ENCODE measurements around the gene SPESP1. TPM values are rescaled to one million over a fixed set of nuclear protein-coding genes. Genes with fewer than 3 reads are reported as not detected.
"Not testable (repeated sequence)": the region's sequence is repeated elsewhere in the genome, so short reads cannot be mapped to it uniquely, and the experiment has no call there.

Gene SPESP1
- total RNA-seq, 2 experiments from 2014 or later, result 0.47 to 0.81 TPM

- Mint-ChIP-seq H3K27me3 (ENCODE audit: low read depth) (peaks cover 42% of the 10 kb centered on the region), H3K4me3 (no peak overlapping the region), H3K36me3 (ENCODE audit: low read depth) (peaks cover 2% of the 10 kb centered on the region), H3K27ac (no peak overlapping the region), H3K4me1 (ENCODE audit: low read depth) (no peaks in the 10 kb centered on the region), H3K9me3 (peaks cover 23% of the 10 kb centered on the region)
- CTCF ChIA-PET, result no interaction called here
- no peak for DNase-seq
- intact Hi-C loops (cut with micrococcal nuclease), result no loop called here
These were observed 37.6 kb downstream of the SPESP1 start for GRCh38 chr15:68967948-68968347.

- peaks cover 23% of the 10 kb centered on the region for H3K9me3 Mint-ChIP-seq
- H3K4me3 Mint-ChIP-seq, result no peak overlapping the region
- no peaks in the 10 kb centered on the region for H3K4me1 Mint-ChIP-seq (ENCODE audit: low read depth)
- peaks cover 40% of the 10 kb centered on the region for H3K27me3 Mint-ChIP-seq (ENCODE audit: low read depth)
- CTCF ChIA-PET, result no interaction called here
- intact Hi-C loops (cut with micrococcal nuclease), result no loop called here
- peaks cover 2% of the 10 kb centered on the region for H3K36me3 Mint-ChIP-seq (ENCODE audit: low read depth)
- no peak for DNase-seq
- no peak overlapping the region for H3K27ac Mint-ChIP-seq
These were observed 39.0 kb downstream of the SPESP1 start for GRCh38 chr15:68969298-68969697.

GRCh38 chr15:68972201-68973065, 42.1 kb downstream of the SPESP1 start:
- no peak overlapping the region for H3K27ac Mint-ChIP-seq
- no peak for DNase-seq
- H3K9me3 Mint-ChIP-seq, result peaks cover 17% of the 10 kb centered on the region
- intact Hi-C loops (cut with micrococcal nuclease), result no loop called here
- CTCF ChIA-PET, result interaction anchor here (0.6 kb wide), 1 partner anchor 96 kb away, joined by 4 read pairs; no protein-coding TSS in a partner anchor
- H3K4me3 Mint-ChIP-seq, result no peak overlapping the region
- H3K36me3 Mint-ChIP-seq (ENCODE audit: low read depth), result peaks cover 2% of the 10 kb centered on the region
- H3K4me1 Mint-ChIP-seq (ENCODE audit: low read depth), result no peaks in the 10 kb centered on the region
- peaks cover 36% of the 10 kb centered on the region for H3K27me3 Mint-ChIP-seq (ENCODE audit: low read depth)

GRCh38 chr15:68975651-68976160, 45.4 kb downstream of the SPESP1 start:
- H3K27me3 Mint-ChIP-seq (ENCODE audit: low read depth), result peaks cover 28% of the 10 kb centered on the region
- DNase-seq; H3K9me3 Mint-ChIP-seq; H3K4me3 Mint-ChIP-seq; H3K27ac Mint-ChIP-seq; H3K4me1 Mint-ChIP-seq (ENCODE audit: low read depth); intact Hi-C loops (cut with micrococcal nuclease); H3K36me3 Mint-ChIP-seq (ENCODE audit: low read depth); CTCF ChIA-PET: not testable (repeated sequence)

GRCh38 chr15:68977426-68977825, 47.1 kb downstream of the SPESP1 start:
- H3K4me1 Mint-ChIP-seq (ENCODE audit: low read depth); H3K36me3 Mint-ChIP-seq (ENCODE audit: low read depth); intact Hi-C loops (cut with micrococcal nuclease); H3K9me3 Mint-ChIP-seq; DNase-seq; CTCF ChIA-PET; H3K4me3 Mint-ChIP-seq; H3K27ac Mint-ChIP-seq: not testable (repeated sequence)
- peaks cover 22% of the 10 kb centered on the region for H3K27me3 Mint-ChIP-seq (ENCODE audit: low read depth)

GRCh38 chr15:68979006-68979405, 48.7 kb downstream of the SPESP1 start:
- H3K4me1 Mint-ChIP-seq (ENCODE audit: low read depth), result no peaks in the 10 kb centered on the region
- H3K4me3 Mint-ChIP-seq, result no peak overlapping the region
- H3K27me3 Mint-ChIP-seq (ENCODE audit: low read depth), result peaks cover 15% of the 10 kb centered on the region
- CTCF ChIA-PET, result no interaction called here
- intact Hi-C loops (cut with micrococcal nuclease), result no loop called here
- H3K36me3 Mint-ChIP-seq (ENCODE audit: low read depth), result no peaks in the 10 kb centered on the region
- H3K9me3 Mint-ChIP-seq, result peaks cover 3% of the 10 kb centered on the region
- DNase-seq, result no peak
- no peak overlapping the region for H3K27ac Mint-ChIP-seq

GRCh38 chr15:68979816-68980215, 49.5 kb downstream of the SPESP1 start:
- H3K36me3 Mint-ChIP-seq (ENCODE audit: low read depth), result no peaks in the 10 kb centered on the region
- DNase-seq, result no peak
- H3K27ac Mint-ChIP-seq, result no peak overlapping the region
- CTCF ChIA-PET, result interaction anchor here (0.6 kb wide), 1 partner anchor 243 kb away, joined by 3 read pairs; no protein-coding TSS in a partner anchor
- intact Hi-C loops (cut with micrococcal nuclease), result no loop called here
- peaks cover 10% of the 10 kb centered on the region for H3K27me3 Mint-ChIP-seq (ENCODE audit: low read depth)
- peaks cover 3% of the 10 kb centered on the region for H3K9me3 Mint-ChIP-seq
- H3K4me3 Mint-ChIP-seq, result no peak overlapping the region
- no peaks in the 10 kb centered on the region for H3K4me1 Mint-ChIP-seq (ENCODE audit: low read depth)

GRCh38 chr15:68980786-68981185, 50.5 kb downstream of the SPESP1 start:
- no peaks in the 10 kb centered on the region for H3K4me1 Mint-ChIP-seq (ENCODE audit: low read depth)
- H3K36me3 Mint-ChIP-seq (ENCODE audit: low read depth), result no peaks in the 10 kb centered on the region
- no peak overlapping the region for H3K27ac Mint-ChIP-seq
- H3K9me3 Mint-ChIP-seq, result peaks cover 3% of the 10 kb centered on the region
- peaks cover 5% of the 10 kb centered on the region for H3K27me3 Mint-ChIP-seq (ENCODE audit: low read depth)
- CTCF ChIA-PET, result no interaction called here
- DNase-seq, result no peak
- H3K4me3 Mint-ChIP-seq, result no peak overlapping the region
- intact Hi-C loops (cut with micrococcal nuclease), result no loop called here

GRCh38 chr15:68981941-68982340, 51.6 kb downstream of the SPESP1 start:
- intact Hi-C loops (cut with micrococcal nuclease), result no loop called here
- no peak overlapping the region for H3K4me3 Mint-ChIP-seq
- H3K36me3 Mint-ChIP-seq (ENCODE audit: low read depth), result no peaks in the 10 kb centered on the region
- H3K27ac Mint-ChIP-seq, result no peak overlapping the region
- DNase-seq, result no peak
- H3K27me3 Mint-ChIP-seq (ENCODE audit: low read depth), result peaks cover 3% of the 10 kb centered on the region
- CTCF ChIA-PET, result no interaction called here
- peaks cover 3% of the 10 kb centered on the region for H3K9me3 Mint-ChIP-seq
- H3K4me1 Mint-ChIP-seq (ENCODE audit: low read depth), result no peaks in the 10 kb centered on the region

GRCh38 chr15:68982976-68983563, 52.7 kb downstream of the SPESP1 start:
- no peak overlapping the region for H3K27ac Mint-ChIP-seq
- H3K36me3 Mint-ChIP-seq (ENCODE audit: low read depth), result no peaks in the 10 kb centered on the region
- intact Hi-C loops (cut with micrococcal nuclease), result no loop called here
- H3K27me3 Mint-ChIP-seq (ENCODE audit: low read depth), result peaks cover 8% of the 10 kb centered on the region
- H3K9me3 Mint-ChIP-seq, result no peaks in the 10 kb centered on the region
- no peak overlapping the region for H3K4me3 Mint-ChIP-seq
- CTCF ChIA-PET, result interaction anchor here (0.6 kb wide), 1 partner anchor 77 kb away, joined by 6 read pairs; no protein-coding TSS in a partner anchor
- no peaks in the 10 kb centered on the region for H3K4me1 Mint-ChIP-seq (ENCODE audit: low read depth)
- DNase-seq, result no peak

- DNase-seq, result no peak
- no peaks in the 10 kb centered on the region for H3K36me3 Mint-ChIP-seq (ENCODE audit: low read depth)
- H3K4me1 Mint-ChIP-seq (ENCODE audit: low read depth), result no peaks in the 10 kb centered on the region
- H3K27me3 Mint-ChIP-seq (ENCODE audit: low read depth), result peaks cover 15% of the 10 kb centered on the region
- intact Hi-C loops (cut with micrococcal nuclease), result no loop called here
- H3K9me3 Mint-ChIP-seq, result no peaks in the 10 kb centered on the region
- H3K27ac Mint-ChIP-seq, result no peak overlapping the region
- CTCF ChIA-PET, result no interaction called here
- H3K4me3 Mint-ChIP-seq, result no peak overlapping the region
These were observed 53.7 kb downstream of the SPESP1 start for GRCh38 chr15:68983961-68984481.

- H3K27me3 Mint-ChIP-seq (ENCODE audit: low read depth), result peaks cover 15% of the 10 kb centered on the region
- no peak overlapping the region for H3K27ac Mint-ChIP-seq
- H3K4me1 Mint-ChIP-seq (ENCODE audit: low read depth), result no peaks in the 10 kb centered on the region
- no peak overlapping the region for H3K4me3 Mint-ChIP-seq
- CTCF ChIA-PET, result no interaction called here
- intact Hi-C loops (cut with micrococcal nuclease), result no loop called here
- H3K9me3 Mint-ChIP-seq, result no peaks in the 10 kb centered on the region
- no peaks in the 10 kb centered on the region for H3K36me3 Mint-ChIP-seq (ENCODE audit: low read depth)
- no peak for DNase-seq
These were observed 54.3 kb downstream of the SPESP1 start for GRCh38 chr15:68984586-68984985.
